Measurements from ENCODE around the gene DNAH10.

DNAH10 gene

DNA sequence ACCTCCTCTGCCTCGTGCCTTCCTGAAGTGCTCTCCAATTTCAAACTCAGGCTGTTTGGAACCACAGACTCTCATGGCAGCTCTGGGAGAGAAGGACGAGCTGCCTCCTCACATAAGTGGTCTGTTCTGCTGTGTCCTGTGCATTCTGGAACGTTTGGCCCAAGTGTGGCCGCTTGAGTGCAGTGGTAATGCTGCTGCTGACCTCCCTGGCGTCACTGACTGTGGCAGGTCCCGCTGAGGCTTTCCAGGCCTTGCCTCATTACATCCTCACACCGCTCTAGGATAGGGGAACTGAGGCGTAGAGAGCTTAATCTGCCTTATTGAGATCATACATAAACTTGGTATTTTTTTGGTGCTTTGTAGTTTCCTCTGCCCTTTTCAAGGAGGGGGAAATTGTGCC, 196.4 kb downstream of the DNAH10 start:
- Histone ChIP-seq H3K4me3 (ENCODE audit: low read length, poor library complexity, severe bottlenecking) (no peak overlapping the region), H3F3A (ENCODE audit: low read depth) (no peaks in the 10 kb centered on the region), H3K4me2 (ENCODE audit: low read depth, low read length, poor library complexity, severe bottlenecking) (no peak overlapping the region), H3K9me2 (replicated peaks; ENCODE audit: low read depth, low read length) (no peaks in the 10 kb centered on the region), H3K79me2 (ENCODE audit: insufficient read depth, low read length) (no peaks in the 10 kb centered on the region), H3K9me3 (ENCODE audit: insufficient read depth, low read depth, low read length) (no peaks in the 10 kb centered on the region), H3K4me1 (ENCODE audit: insufficient read depth, low read length, poor library complexity, severe bottlenecking) (no peaks in the 10 kb centered on the region), H3K9ac (ENCODE audit: low read depth, low read length, poor library complexity, severe bottlenecking) (no peak overlapping the region), H3K36me3 (ENCODE audit: insufficient read depth, low read length) (no peaks in the 10 kb centered on the region), H3K27me3 (ENCODE audit: insufficient read depth, low read length, poor library complexity, severe bottlenecking) (no peaks in the 10 kb centered on the region), H2AFZ (ENCODE audit: low read length) (no peak overlapping the region), H4K20me1 (ENCODE audit: insufficient read depth, low read length, poor library complexity, severe bottlenecking) (no peaks in the 10 kb centered on the region)
- TF ChIP-seq EZH2phosphoT487 (IDR thresholded peaks at IDR 0.05; ENCODE audit: borderline replicate concordance) = no peak
- TF ChIP-seq, protein P1, sequence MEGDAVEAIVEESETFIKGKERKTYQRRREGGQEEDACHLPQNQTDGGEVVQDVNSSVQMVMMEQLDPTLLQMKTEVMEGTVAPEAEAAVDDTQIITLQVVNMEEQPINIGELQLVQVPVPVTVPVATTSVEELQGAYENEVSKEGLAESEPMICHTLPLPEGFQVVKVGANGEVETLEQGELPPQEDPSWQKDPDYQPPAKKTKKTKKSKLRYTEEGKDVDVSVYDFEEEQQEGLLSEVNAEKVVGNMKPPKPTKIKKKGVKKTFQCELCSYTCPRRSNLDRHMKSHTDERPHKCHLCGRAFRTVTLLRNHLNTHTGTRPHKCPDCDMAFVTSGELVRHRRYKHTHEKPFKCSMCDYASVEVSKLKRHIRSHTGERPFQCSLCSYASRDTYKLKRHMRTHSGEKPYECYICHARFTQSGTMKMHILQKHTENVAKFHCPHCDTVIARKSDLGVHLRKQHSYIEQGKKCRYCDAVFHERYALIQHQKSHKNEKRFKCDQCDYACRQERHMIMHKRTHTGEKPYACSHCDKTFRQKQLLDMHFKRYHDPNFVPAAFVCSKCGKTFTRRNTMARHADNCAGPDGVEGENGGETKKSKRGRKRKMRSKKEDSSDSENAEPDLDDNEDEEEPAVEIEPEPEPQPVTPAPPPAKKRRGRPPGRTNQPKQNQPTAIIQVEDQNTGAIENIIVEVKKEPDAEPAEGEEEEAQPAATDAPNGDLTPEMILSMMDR (conservative IDR thresholded peaks at IDR 0.05; ENCODE audit: low read length) = no peak

DNA sequence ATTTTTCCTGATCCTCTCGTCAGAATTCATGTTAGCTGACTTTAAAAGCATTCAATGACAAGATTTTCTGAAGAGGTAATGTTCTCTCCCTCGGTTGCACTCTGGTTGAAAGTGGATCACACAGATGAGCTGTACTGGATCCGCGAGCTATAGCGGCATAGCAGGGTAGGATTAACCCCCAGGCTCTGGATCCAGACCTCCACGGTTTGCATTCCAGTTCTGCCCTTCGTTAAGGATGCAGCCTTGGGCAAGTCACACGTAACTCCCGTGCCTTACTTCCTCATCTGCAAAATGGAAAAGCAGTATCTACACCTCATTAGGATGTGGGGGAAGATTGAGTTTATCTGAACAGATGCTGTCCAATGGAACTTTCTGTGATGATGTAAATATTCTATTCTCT, 196.8 kb downstream of the DNAH10 start:
- no peaks in the 10 kb centered on the region for H3K27me3 ChIP-seq (ENCODE audit: insufficient read depth, low read length, poor library complexity, severe bottlenecking)
- no peaks in the 10 kb centered on the region for H3K9me2 ChIP-seq (replicated peaks; ENCODE audit: low read depth, low read length)
- no peak overlapping the region for H3K4me3 ChIP-seq (ENCODE audit: low read length, poor library complexity, severe bottlenecking)
- no peaks in the 10 kb centered on the region for H3K36me3 ChIP-seq (ENCODE audit: insufficient read depth, low read length)
- no peak overlapping the region for H2AFZ ChIP-seq (ENCODE audit: low read length)
- H3K4me1 ChIP-seq (ENCODE audit: insufficient read depth, low read length, poor library complexity, severe bottlenecking) = no peaks in the 10 kb centered on the region
- H3K4me2 ChIP-seq (ENCODE audit: low read depth, low read length, poor library complexity, severe bottlenecking) = no peak overlapping the region
- H3F3A ChIP-seq (ENCODE audit: low read depth) = no peaks in the 10 kb centered on the region
- H3K9me3 ChIP-seq (ENCODE audit: insufficient read depth, low read depth, low read length) = no peaks in the 10 kb centered on the region
- no peaks in the 10 kb centered on the region for H4K20me1 ChIP-seq (ENCODE audit: insufficient read depth, low read length, poor library complexity, severe bottlenecking)
- TF ChIP-seq EZH2phosphoT487 (IDR thresholded peaks at IDR 0.05; ENCODE audit: borderline replicate concordance) = no peak
- TF ChIP-seq, protein P1 (conservative IDR thresholded peaks at IDR 0.05; ENCODE audit: low read length) = no peak
- no peaks in the 10 kb centered on the region for H3K79me2 ChIP-seq (ENCODE audit: insufficient read depth, low read length)
- H3K9ac ChIP-seq (ENCODE audit: low read depth, low read length, poor library complexity, severe bottlenecking) = no peak overlapping the region

DNA sequence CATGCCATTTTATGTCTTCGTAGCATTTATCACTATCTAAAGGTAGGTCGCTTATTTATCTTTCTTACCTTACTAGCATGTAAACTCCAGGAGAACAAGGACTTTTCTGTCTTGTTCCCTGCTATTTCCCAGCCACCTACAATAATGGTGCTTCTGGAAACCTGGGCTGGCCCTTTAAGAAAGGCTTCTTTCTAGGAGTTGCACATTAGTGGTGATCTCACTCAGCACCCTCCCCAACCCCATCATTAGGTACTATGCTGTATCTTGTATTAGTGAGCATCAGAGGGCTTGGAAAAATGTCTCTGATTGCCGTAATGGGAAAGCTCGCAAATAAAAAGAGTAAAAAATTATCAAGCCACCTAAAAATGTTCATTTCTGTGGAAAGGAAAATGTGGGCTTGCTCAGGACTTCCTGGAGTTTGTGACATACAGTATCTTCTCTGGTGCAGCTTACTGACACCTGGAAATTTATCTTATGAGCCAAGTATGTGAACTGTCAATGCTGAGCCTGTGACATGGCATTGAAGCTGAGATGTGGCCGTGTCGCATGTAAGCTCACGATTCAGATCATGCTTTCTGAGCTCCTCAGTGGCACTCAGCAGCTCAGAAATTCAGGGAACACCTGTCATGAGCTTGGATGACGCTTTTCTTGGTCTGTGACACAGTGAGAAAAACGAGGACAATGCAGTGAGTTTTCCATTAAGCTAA, 198.1 kb downstream of the DNAH10 start:
- no peaks in the 10 kb centered on the region for H3K4me1 ChIP-seq (ENCODE audit: insufficient read depth, low read length, poor library complexity, severe bottlenecking)
- H3K9ac ChIP-seq (ENCODE audit: low read depth, low read length, poor library complexity, severe bottlenecking) = no peak overlapping the region
- no peaks in the 10 kb centered on the region for H3K79me2 ChIP-seq (ENCODE audit: insufficient read depth, low read length)
- H3K27me3 ChIP-seq (ENCODE audit: insufficient read depth, low read length, poor library complexity, severe bottlenecking) = no peaks in the 10 kb centered on the region
- no peaks in the 10 kb centered on the region for H3F3A ChIP-seq (ENCODE audit: low read depth)
- H3K4me3 ChIP-seq (ENCODE audit: low read length, poor library complexity, severe bottlenecking) = no peak overlapping the region
- H2AFZ ChIP-seq (ENCODE audit: low read length) = no peak overlapping the region
- H3K9me3 ChIP-seq (ENCODE audit: insufficient read depth, low read depth, low read length) = no peaks in the 10 kb centered on the region
- no peaks in the 10 kb centered on the region for H3K9me2 ChIP-seq (replicated peaks; ENCODE audit: low read depth, low read length)
- TF ChIP-seq EZH2phosphoT487 (IDR thresholded peaks at IDR 0.05; ENCODE audit: borderline replicate concordance) = no peak
- TF ChIP-seq, protein P1 (conservative IDR thresholded peaks at IDR 0.05; ENCODE audit: low read length) = no peak
- H3K36me3 ChIP-seq (ENCODE audit: insufficient read depth, low read length) = no peaks in the 10 kb centered on the region
- H4K20me1 ChIP-seq (ENCODE audit: insufficient read depth, low read length, poor library complexity, severe bottlenecking) = no peaks in the 10 kb centered on the region
- no peak overlapping the region for H3K4me2 ChIP-seq (ENCODE audit: low read depth, low read length, poor library complexity, severe bottlenecking)

Data from Loucy (cell line).